ENCODE results near the gene TRPV3. TPM values are rescaled to one million over a fixed set of nuclear protein-coding genes. Genes with fewer than 3 reads are reported as not detected.

TRPV3 gene
- total and polyA plus RNA-seq, 2 experiments from 2014 or later = 0.15 to 0.69 TPM

- Mint-ChIP-seq H3K27me3 (ENCODE audit: insufficient read depth, low read depth, poor library complexity) (peaks cover 6% of the 10 kb centered on the region), H3K27ac (no peak overlapping the region), H3K9me3 (peaks cover 16% of the 10 kb centered on the region), H3K36me3 (ENCODE audit: low read depth) (peaks cover 8% of the 10 kb centered on the region; the same call in 2 of the 3 replicates), H3K4me3 (no peak overlapping the region), H3K4me1 (peaks cover 5% of the 10 kb centered on the region)
- no peak for ATAC-seq
- Histone ChIP-seq H3K79me2 (replicated peaks; ENCODE audit: insufficient read depth) (no peaks in the 10 kb centered on the region), H3K4me1 (ENCODE audit: insufficient read depth) (peaks cover 3% of the 10 kb centered on the region), H3K9me2 (ENCODE audit: insufficient read depth) (peaks cover 8% of the 10 kb centered on the region), H3K4me3 (no peak overlapping the region), H3F3A (replicated peaks; ENCODE audit: low read depth) (no peaks in the 10 kb centered on the region), H3K4me2 (no peak overlapping the region), H4K20me1 (replicated peaks; ENCODE audit: insufficient read depth) (no peaks in the 10 kb centered on the region), H3K27me3 (ENCODE audit: insufficient read depth) (no peaks in the 10 kb centered on the region), H3K27ac (ENCODE audit: low read depth) (no peak overlapping the region), H2AFZ (no peak overlapping the region), H3K36me3 (ENCODE audit: insufficient read depth) (no peaks in the 10 kb centered on the region; the same call in 1 of the 2 replicates)
- TF ChIP-seq EZH2 (IDR thresholded peaks at IDR 0.05; ENCODE audit: low read depth, unreplicated experiment) (no peak), ZNF462 (CRISPR knock-in tag; IDR thresholded peaks at IDR 0.05) (no peak), JUNB (IDR thresholded peaks at IDR 0.05; ENCODE audit: unreplicated experiment) (no peak), ZNF331 (CRISPR knock-in tag; IDR thresholded peaks at IDR 0.05; ENCODE audit: low read depth) (no peak), NANOG (IDR thresholded peaks at IDR 0.05; ENCODE audit: borderline replicate concordance) (no peak), STAT1 (IDR thresholded peaks at IDR 0.05; ENCODE audit: unreplicated experiment) (no peak), ETS1 (IDR thresholded peaks at IDR 0.05) (no peak), CTCF (conservative IDR thresholded peaks at IDR 0.05; ENCODE audit: low read depth in 2 of 2) (no peak), ZNF114 (CRISPR knock-in tag; IDR thresholded peaks at IDR 0.05) (no peak), CREB1 (CRISPR knock-in tag; IDR thresholded peaks at IDR 0.05; ENCODE audit: low read depth) (no peak), POLR2AphosphoS5 (IDR thresholded peaks at IDR 0.05; ENCODE audit: low read depth) (no peak), EZH2phosphoT487 (IDR thresholded peaks at IDR 0.05; ENCODE audit: unreplicated experiment) (no peak)
- TF ChIP-seq, protein P1, sequence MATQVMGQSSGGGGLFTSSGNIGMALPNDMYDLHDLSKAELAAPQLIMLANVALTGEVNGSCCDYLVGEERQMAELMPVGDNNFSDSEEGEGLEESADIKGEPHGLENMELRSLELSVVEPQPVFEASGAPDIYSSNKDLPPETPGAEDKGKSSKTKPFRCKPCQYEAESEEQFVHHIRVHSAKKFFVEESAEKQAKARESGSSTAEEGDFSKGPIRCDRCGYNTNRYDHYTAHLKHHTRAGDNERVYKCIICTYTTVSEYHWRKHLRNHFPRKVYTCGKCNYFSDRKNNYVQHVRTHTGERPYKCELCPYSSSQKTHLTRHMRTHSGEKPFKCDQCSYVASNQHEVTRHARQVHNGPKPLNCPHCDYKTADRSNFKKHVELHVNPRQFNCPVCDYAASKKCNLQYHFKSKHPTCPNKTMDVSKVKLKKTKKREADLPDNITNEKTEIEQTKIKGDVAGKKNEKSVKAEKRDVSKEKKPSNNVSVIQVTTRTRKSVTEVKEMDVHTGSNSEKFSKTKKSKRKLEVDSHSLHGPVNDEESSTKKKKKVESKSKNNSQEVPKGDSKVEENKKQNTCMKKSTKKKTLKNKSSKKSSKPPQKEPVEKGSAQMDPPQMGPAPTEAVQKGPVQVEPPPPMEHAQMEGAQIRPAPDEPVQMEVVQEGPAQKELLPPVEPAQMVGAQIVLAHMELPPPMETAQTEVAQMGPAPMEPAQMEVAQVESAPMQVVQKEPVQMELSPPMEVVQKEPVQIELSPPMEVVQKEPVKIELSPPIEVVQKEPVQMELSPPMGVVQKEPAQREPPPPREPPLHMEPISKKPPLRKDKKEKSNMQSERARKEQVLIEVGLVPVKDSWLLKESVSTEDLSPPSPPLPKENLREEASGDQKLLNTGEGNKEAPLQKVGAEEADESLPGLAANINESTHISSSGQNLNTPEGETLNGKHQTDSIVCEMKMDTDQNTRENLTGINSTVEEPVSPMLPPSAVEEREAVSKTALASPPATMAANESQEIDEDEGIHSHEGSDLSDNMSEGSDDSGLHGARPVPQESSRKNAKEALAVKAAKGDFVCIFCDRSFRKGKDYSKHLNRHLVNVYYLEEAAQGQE (IDR thresholded peaks at IDR 0.05; ENCODE audit: unreplicated experiment) = no peak
- no peak for DNase-seq (ENCODE audit: low spot score)
Observed at GRCh38 chr17:3505008-3505407, 52.6 kb downstream of the TRPV3 start.
